Astrocyte (in vitro differentiated cells and primary cell): ENCODE data around the gene MFNG. TPM values are rescaled to one million over a fixed set of nuclear protein-coding genes. Genes with fewer than 3 reads are reported as not detected.

Experiments used
- DNase-seq: peaks from one replicate; pipeline ENCODE4 v3.0.0-alpha.2; 2010; ENCODE audit warnings: low read depth
- FAIRE-seq: peaks from 2 replicates; lab custom pipeline; 2011; peaks lifted over from hg19 to GRCh38; lab: Jason Lieb, UNC
- H2AFZ ChIP-seq: 2 replicates; pipeline ENCODE4 v1.6.0; 2012; ENCODE audit warnings: low read depth, low read length, inconsistent platforms
- H3K27ac ChIP-seq: 2 replicates; pipeline ENCODE4 v1.5.1; 2011; ENCODE audit warnings: low read depth, low read length, inconsistent platforms
- H3K27me3 ChIP-seq: 2 replicates; pipeline ENCODE4 v1.6.0; 2011; ENCODE audit warnings: low read length, inconsistent platforms; ENCODE audit not compliant: insufficient read depth
- H3K36me3 ChIP-seq: 2 replicates; pipeline ENCODE4 v1.5.1; 2011; ENCODE audit warnings: low read length, inconsistent platforms; ENCODE audit not compliant: insufficient read depth
- H3K4me1 ChIP-seq: 2 replicates; pipeline ENCODE4 v1.5.1; 2011; ENCODE audit warnings: low read length, inconsistent platforms; ENCODE audit not compliant: insufficient read depth
- H3K4me2 ChIP-seq: 2 replicates; pipeline ENCODE4 v1.6.0; 2012; ENCODE audit warnings: low read length, inconsistent platforms
- H3K4me3 ChIP-seq: 2 replicates; pipeline ENCODE4 v1.5.1; 2011; ENCODE audit warnings: low read depth, mild to moderate bottlenecking, low read length, inconsistent platforms; ENCODE audit not compliant: insufficient read depth
- H3K79me2 ChIP-seq: 2 replicates; pipeline ENCODE4 v1.6.0; 2012; ENCODE audit warnings: mild to moderate bottlenecking, low read length, inconsistent platforms; ENCODE audit not compliant: insufficient read depth
- H3K9ac ChIP-seq: 2 replicates; pipeline ENCODE4 v1.6.0; 2012; ENCODE audit warnings: mild to moderate bottlenecking, low read length, inconsistent platforms
- H3K9me3 ChIP-seq: 2 replicates; pipeline ENCODE4 v1.5.1; 2012; ENCODE audit warnings: low read depth, mild to moderate bottlenecking, low read length, inconsistent platforms; ENCODE audit not compliant: insufficient read depth
- H4K20me1 ChIP-seq: 2 replicates; pipeline ENCODE4 v1.6.0; 2012; ENCODE audit warnings: low read length, inconsistent platforms; ENCODE audit not compliant: insufficient read depth
- H3K27ac Mint-ChIP-seq: one replicate; pipeline ENCODE4 v1.8.0; 2021; ENCODE audit warnings: mild to moderate bottlenecking, mixed read lengths; ENCODE audit not compliant: unreplicated experiment
- H3K27me3 Mint-ChIP-seq: one replicate; pipeline ENCODE4 v1.8.0; 2021; ENCODE audit warnings: low read depth, mixed read lengths; ENCODE audit not compliant: unreplicated experiment
- H3K36me3 Mint-ChIP-seq: one replicate; pipeline ENCODE4 v1.8.0; 2021; ENCODE audit warnings: low read depth, mixed read lengths; ENCODE audit not compliant: unreplicated experiment
- H3K4me1 Mint-ChIP-seq: one replicate; pipeline ENCODE4 v1.8.0; 2021; ENCODE audit warnings: low read depth, mixed read lengths; ENCODE audit not compliant: unreplicated experiment
- H3K4me3 Mint-ChIP-seq: one replicate; pipeline ENCODE4 v1.8.0; 2021; ENCODE audit warnings: mild to moderate bottlenecking, moderate library complexity, mixed read lengths; ENCODE audit not compliant: unreplicated experiment
- H3K9me3 Mint-ChIP-seq: one replicate; pipeline ENCODE4 v1.8.0; 2021; ENCODE audit warnings: mild to moderate bottlenecking, mixed read lengths; ENCODE audit not compliant: unreplicated experiment
- CTCF ChIP-seq: IDR thresholded peaks from 2 replicates; pipeline ENCODE4 v1.5.1; 2011; ENCODE audit warnings: low read depth, mild to moderate bottlenecking, inconsistent platforms, low read length, moderate library complexity; ENCODE audit not compliant: insufficient read depth
- EZH2 ChIP-seq: IDR thresholded peaks from 2 replicates; pipeline ENCODE4 v1.6.1; 2012; ENCODE audit warnings: mild to moderate bottlenecking, low read length, inconsistent platforms; ENCODE audit not compliant: insufficient read depth
- total RNA-seq: library from RNA; stranded (reverse); gene quantifications from 2 replicates; pipeline ENCODE4 v1.2.1, GENCODE V29; 2021

MFNG gene
- total RNA-seq, 1 donor from 2014 or later = 1.4 TPM

GRCh38 chr22:37419370-37419968, 66.7 kb downstream of the MFNG start:
- Histone ChIP-seq H3K27ac (no peak overlapping the region), H2AFZ (no peak overlapping the region), H3K4me1 (peaks cover 8% of the 10 kb centered on the region), H3K79me2 (no peaks in the 10 kb centered on the region), H3K9ac (no peak overlapping the region), H3K36me3 (no peaks in the 10 kb centered on the region), H3K4me3 (no peak overlapping the region), H3K4me2 (peak overlapping the region; percentile 93), H4K20me1 (peaks cover 52% of the 10 kb centered on the region), H3K9me3 (no peaks in the 10 kb centered on the region), H3K27me3 (peaks cover 15% of the 10 kb centered on the region)
- peak overlapping the region; percentile 83 for H3K4me3 Mint-ChIP-seq
- TF ChIP-seq CTCF (no peak), EZH2 (peak; percentile 47)
- no peak for FAIRE-seq
- H3K4me1 Mint-ChIP-seq = peaks cover 7% of the 10 kb centered on the region
- H3K27me3 Mint-ChIP-seq = peaks cover 66% of the 10 kb centered on the region
- no peak overlapping the region for H3K27ac Mint-ChIP-seq
- peaks cover 4% of the 10 kb centered on the region for H3K36me3 Mint-ChIP-seq
- peaks cover 2% of the 10 kb centered on the region for H3K9me3 Mint-ChIP-seq
- DNase-seq = no peak

Other genes starting within 250 kb of the MFNG start
- 0.61 and 0.65 TPM in 2 replicates for gene RAC2, start 242.1 kb downstream of the MFNG start, total RNA-seq
- not detected in 2 replicates for gene CYTH4, start 203.9 kb downstream of the MFNG start, total RNA-seq
- 2.8 and 3.0 TPM in 2 replicates for gene ELFN2, start 58.9 kb downstream of the MFNG start, total RNA-seq
- gene CARD10, start 33.0 kb upstream of the MFNG start, total RNA-seq = 19.7 and 22.6 TPM in 2 replicates
- gene CDC42EP1, start 74.1 kb upstream of the MFNG start, total RNA-seq = 106 and 109 TPM in 2 replicates
- gene LGALS2, start 93.7 kb upstream of the MFNG start, total RNA-seq = not detected in 2 replicates
- 39.9 and 43.1 TPM in 2 replicates for gene GGA1, start 122.5 kb upstream of the MFNG start, total RNA-seq
- 26.5 and 31.6 TPM in 2 replicates for gene SH3BP1, start 153.3 kb upstream of the MFNG start, total RNA-seq
- gene PDXP, start 172.3 kb upstream of the MFNG start, total RNA-seq = 18.9 and 22.4 TPM in 2 replicates
- gene LGALS1, start 189.3 kb upstream of the MFNG start, total RNA-seq = 240 and 260 TPM in 2 replicates
- gene NOL12, start 200.0 kb upstream of the MFNG start, total RNA-seq = 17.9 and 18.1 TPM in 2 replicates
- 40.6 and 41.5 TPM in 2 replicates for gene TRIOBP, start 210.7 kb upstream of the MFNG start, total RNA-seq